Effector memory CD4-positive, alpha-beta T cell (primary cell): ENCODE data around the gene MIER2.

Experiments used
- DNase-seq, 3 donors: peaks; one replicate each; pipeline ENCODE4 v3.0.0-alpha.2; 2020
- H3K27ac ChIP-seq: 2 replicates; pipeline ENCODE4 v1.7.0; 2013; ENCODE audit warnings: mild to moderate bottlenecking, low read length, moderate library complexity; ENCODE audit not compliant: insufficient read depth, poor library complexity, severe bottlenecking
- H3K27me3 ChIP-seq: replicated peaks from 2 replicates; pipeline ENCODE4 v1.7.0; 2013; ENCODE audit warnings: mild to moderate bottlenecking, low read length; ENCODE audit not compliant: insufficient read depth, control insufficient read depth, poor library complexity, severe bottlenecking
- H3K36me3 ChIP-seq: 2 replicates; pipeline ENCODE4 v1.7.0; 2013; ENCODE audit warnings: mild to moderate bottlenecking, low read length, moderate library complexity; ENCODE audit not compliant: control insufficient read depth, insufficient read depth
- H3K4me1 ChIP-seq: 2 replicates; pipeline ENCODE4 v1.7.0; 2013; ENCODE audit warnings: low read length, mild to moderate bottlenecking; ENCODE audit not compliant: control insufficient read depth, insufficient read depth, poor library complexity, severe bottlenecking
- H3K4me3 ChIP-seq: 2 replicates; pipeline ENCODE4 v1.7.0; 2013; ENCODE audit warnings: low read length, low read depth, mild to moderate bottlenecking; ENCODE audit not compliant: insufficient read depth, poor library complexity, severe bottlenecking
- H3K9me3 ChIP-seq: 2 replicates; pipeline ENCODE4 v1.7.0; 2013; ENCODE audit warnings: mild to moderate bottlenecking, low read length, moderate library complexity; ENCODE audit not compliant: control insufficient read depth

The MIER2 gene

GRCh38 chr19:378706-379105 lies 34.1 kb upstream of the MIER2 start:
- Histone ChIP-seq H3K27ac (no peak overlapping the region), H3K4me1 (peaks cover 4% of the 10 kb centered on the region), H3K9me3 (no peaks in the 10 kb centered on the region), H3K36me3 (no peaks in the 10 kb centered on the region), H3K27me3 (peaks cover 11% of the 10 kb centered on the region), H3K4me3 (no peak overlapping the region)
- DNase-seq, result no peak

GRCh38 chr19:377801-378581 lies 33.4 kb upstream of the MIER2 start:
- peaks cover 8% of the 10 kb centered on the region for H3K27me3 ChIP-seq
- H3K36me3 ChIP-seq, result no peaks in the 10 kb centered on the region
- no peak for DNase-seq
- no peak overlapping the region for H3K4me3 ChIP-seq
- no peaks in the 10 kb centered on the region for H3K9me3 ChIP-seq
- H3K27ac ChIP-seq, result no peak overlapping the region
- peaks cover 4% of the 10 kb centered on the region for H3K4me1 ChIP-seq

GRCh38 chr19:376111-376470 lies 31.5 kb upstream of the MIER2 start:
- H3K36me3 ChIP-seq, result no peaks in the 10 kb centered on the region
- no peak for DNase-seq
- no peak overlapping the region for H3K27ac ChIP-seq
- peaks cover 5% of the 10 kb centered on the region for H3K27me3 ChIP-seq
- no peaks in the 10 kb centered on the region for H3K4me1 ChIP-seq
- H3K9me3 ChIP-seq, result no peaks in the 10 kb centered on the region
- H3K4me3 ChIP-seq, result no peak overlapping the region

- Histone ChIP-seq H3K27ac (no peak overlapping the region), H3K9me3 (no peaks in the 10 kb centered on the region), H3K27me3 (peaks cover 5% of the 10 kb centered on the region), H3K36me3 (no peaks in the 10 kb centered on the region), H3K4me1 (no peaks in the 10 kb centered on the region), H3K4me3 (no peak overlapping the region)
- no peak for DNase-seq
Observed at GRCh38 chr19:375395-376110, 31.0 kb upstream of the MIER2 start.

GRCh38 chr19:374886-375235 lies 30.3 kb upstream of the MIER2 start:
- H3K4me3 ChIP-seq, result no peak overlapping the region
- peaks cover 5% of the 10 kb centered on the region for H3K27me3 ChIP-seq
- no peak for DNase-seq
- no peaks in the 10 kb centered on the region for H3K36me3 ChIP-seq
- no peaks in the 10 kb centered on the region for H3K9me3 ChIP-seq
- H3K4me1 ChIP-seq, result no peaks in the 10 kb centered on the region
- no peak overlapping the region for H3K27ac ChIP-seq

GRCh38 chr19:374183-374885 lies 29.7 kb upstream of the MIER2 start:
- H3K27me3 ChIP-seq, result peaks cover 5% of the 10 kb centered on the region
- no peaks in the 10 kb centered on the region for H3K4me1 ChIP-seq
- no peaks in the 10 kb centered on the region for H3K36me3 ChIP-seq
- no peak for DNase-seq
- no peak overlapping the region for H3K4me3 ChIP-seq
- H3K9me3 ChIP-seq, result no peaks in the 10 kb centered on the region
- no peak overlapping the region for H3K27ac ChIP-seq

- no peaks in the 10 kb centered on the region for H3K36me3 ChIP-seq
- H3K27me3 ChIP-seq, result peaks cover 5% of the 10 kb centered on the region
- no peak overlapping the region for H3K4me3 ChIP-seq
Observed at GRCh38 chr19:373391-374182, 29.0 kb upstream of the MIER2 start.

GRCh38 chr19:372306-372890 lies 27.8 kb upstream of the MIER2 start:
- Histone ChIP-seq H3K27me3 (peaks cover 5% of the 10 kb centered on the region), H3K4me1 (no peaks in the 10 kb centered on the region), H3K4me3 (no peak overlapping the region), H3K36me3 (no peaks in the 10 kb centered on the region), H3K27ac (no peak overlapping the region), H3K9me3 (no peaks in the 10 kb centered on the region)
- DNase-seq, result no peak

More at GRCh38 chr19:373391-374182, 29.0 kb upstream of the MIER2 start:
- DNase-seq, result no peak
- H3K27ac ChIP-seq, result no peak overlapping the region
- H3K9me3 ChIP-seq, result no peaks in the 10 kb centered on the region
- H3K4me1 ChIP-seq, result no peaks in the 10 kb centered on the region

GRCh38 chr19:371501-372168 lies 27.0 kb upstream of the MIER2 start:
- Histone ChIP-seq H3K36me3 (no peaks in the 10 kb centered on the region), H3K27me3 (peaks cover 5% of the 10 kb centered on the region), H3K27ac (no peak overlapping the region), H3K4me3 (no peak overlapping the region), H3K4me1 (no peaks in the 10 kb centered on the region), H3K9me3 (no peaks in the 10 kb centered on the region)
- DNase-seq, result no peak
